Measurements from ENCODE around the gene GLI1.
A peak's percentile ranks its signal among the peaks of the same experiment; 100 is the strongest.

GLI1 gene

DNA sequence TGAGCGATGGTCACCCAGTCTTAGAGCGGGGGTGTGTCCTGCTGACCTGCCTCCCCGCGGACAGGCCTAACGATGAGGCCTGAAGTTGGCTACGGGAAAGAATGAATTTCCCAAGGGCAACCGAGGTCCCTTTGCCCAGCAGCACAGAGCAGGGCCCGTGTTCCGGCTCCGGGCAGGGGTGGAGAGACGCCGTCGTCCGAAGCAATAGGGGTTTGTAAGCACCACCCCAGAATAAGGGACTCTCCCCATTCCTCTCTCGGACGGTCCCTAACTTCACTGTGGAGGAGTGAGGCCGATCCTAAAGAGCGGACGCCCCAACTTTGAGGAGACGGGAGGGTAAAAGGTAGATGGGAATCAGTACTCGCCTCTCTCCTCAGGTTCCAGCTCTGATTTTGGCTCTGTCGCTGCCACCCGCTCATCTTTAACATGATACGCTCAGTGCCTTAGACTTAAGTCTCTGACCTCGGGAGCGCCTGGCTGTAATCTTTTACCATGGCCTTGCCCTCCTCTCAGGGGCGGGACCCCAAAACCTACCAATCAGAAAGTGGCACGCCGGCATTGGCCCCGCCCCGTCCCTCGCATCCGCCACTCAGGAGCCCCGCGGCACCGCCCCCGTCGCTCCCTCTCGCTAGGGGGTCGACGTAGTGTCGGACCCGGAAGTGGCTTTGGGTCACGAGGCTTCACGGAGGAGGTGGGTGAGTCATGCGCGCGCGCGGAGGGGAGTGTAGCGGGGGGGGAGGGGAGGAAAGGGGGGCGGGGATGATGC is 60.7 kb downstream of the GLI1 start, which contains the start of gene DDIT3:
Gene DDIT3 (minus strand): TSS at position 462 of the 766 bp plus-strand sequence. CDS start 3,108 bp downstream, outside the sequence.
- peak; percentile 89 for DNase-seq (ENCODE audit: low read depth)

DNA sequence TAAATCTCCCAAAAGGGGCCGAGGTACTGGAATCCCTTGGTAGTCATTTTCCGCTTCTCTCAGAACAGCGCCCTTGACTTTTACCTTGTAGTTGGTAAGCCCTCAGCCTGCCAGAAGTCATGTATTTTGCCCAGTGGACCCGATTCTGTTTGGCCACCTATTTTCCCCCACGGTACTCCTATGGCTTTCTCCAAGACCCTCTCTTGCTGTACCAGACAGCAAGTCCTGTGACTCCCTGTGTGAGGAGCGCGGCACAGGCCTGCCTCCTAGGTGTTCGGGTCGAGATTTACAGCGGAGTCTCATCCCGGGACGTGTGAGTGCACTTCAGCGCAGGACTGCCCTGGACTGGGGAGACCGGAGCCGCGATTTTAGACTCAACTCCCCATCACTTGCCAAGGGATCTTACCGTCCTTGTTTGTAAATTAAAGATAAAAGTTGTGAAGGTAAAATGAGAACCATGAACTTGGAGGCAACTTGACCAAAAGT is 62.0 kb downstream of the GLI1 start:
- peak; percentile 19 for DNase-seq (ENCODE audit: low read depth)
